Right cardiac atrium (tissue), 5 donors: Measurements from ENCODE around the gene LUC7L2. TPM values are rescaled to one million over a fixed set of nuclear protein-coding genes. Genes with fewer than 3 reads are reported as not detected.
"Not testable (repeated sequence)": the region's sequence is repeated elsewhere in the genome, so short reads cannot be mapped to it uniquely, and the experiment has no call there.

ENCODE experiments used
- ATAC-seq, 2 donors: fragments of 200-7000 bp; cut with Tn5 transposase; one replicate each; pipeline versions ENCODE4 v1.8.0 to v1.9.1; 2020; ENCODE audit warnings: moderate library complexity in 2 of 2, mild to moderate bottlenecking in 1 of 2
- DNase-seq, 3 donors: peaks; one replicate each; pipeline ENCODE4 v3.0.0-alpha.2; 2020
- H3K27ac ChIP-seq: one replicate; pipeline ENCODE4 v1.5.1; 2013; ENCODE audit warnings: mild to moderate bottlenecking, low read length, control low read depth, moderate library complexity
- H3K27me3 ChIP-seq: one replicate; pipeline ENCODE4 v1.6.1; 2013; ENCODE audit not compliant: control insufficient read depth, insufficient read depth
- H3K4me1 ChIP-seq: one replicate; pipeline ENCODE4 v1.6.1; 2013; ENCODE audit warnings: low read length; ENCODE audit not compliant: control insufficient read depth, insufficient read depth
- H3K4me3 ChIP-seq: one replicate; pipeline ENCODE4 v1.5.1; 2013; ENCODE audit warnings: low read length, control low read depth
- H3K9me3 ChIP-seq: one replicate; pipeline ENCODE4 v1.6.1; 2013; ENCODE audit warnings: low read length; ENCODE audit not compliant: control insufficient read depth
- WGBS: extraction: QIAGEN DNeasy Blood & Tissue Kit; methylation state at CpG from one replicate; pipeline ENCODE4 v1.1.7; 2013; 5-methylcytosine and 5-hydroxymethylcytosine counted together
- intact Hi-C, 4 donors: fragments of 100-400 bp; cut with DNase I; formaldehyde crosslinking; loops; one replicate each; pipeline versions ENCODE4 v1.11.0 to v1.14.0; 2022 to 2023
- polyA plus RNA-seq: library from polyadenylated mRNA; stranded (reverse); fragments of 200-250 nt; gene quantifications from one replicate; pipeline ENCODE4 v1.2.3, GENCODE V29; 2013
- total RNA-seq, 4 donors: library from RNA; stranded (reverse); fragmentation: NEBNext Ultra II Directional; extraction: Animal tissue kit (Norgen Biotek cat#: 25700); gene quantifications; one replicate each; pipeline ENCODE4 v1.2.1, GENCODE V29; 2021
- donor health status: healthy with polysubstance abuse.
- donor health status: DM: no; HTN: yes; CAD: no.
- donor health status: DM: no; HTN: no; CAD: no.
- donor health status: DM: no; HTN: yes; CAD: no; lungs with severe emphysema.
- donor health status: DM: yes; HTN: yes; CAD: no.

LUC7L2 gene
- total and polyA plus RNA-seq, 5 donors, result 34.1 to 58.3 (median 52.9) TPM

GRCh38 chr7:139426258-139427028 is 66.7 kb downstream of the LUC7L2 start:
- ATAC-seq, result peak; percentile 33 to 41
- intact Hi-C loops, result no loop called here

GRCh38 chr7:139427029-139427420 is 67.3 kb downstream of the LUC7L2 start:
- Histone ChIP-seq H3K4me3 (no peak overlapping the region), H3K27me3 (no peaks in the 10 kb centered on the region), H3K9me3 (no peaks in the 10 kb centered on the region), H3K4me1 (peaks cover 2% of the 10 kb centered on the region), H3K27ac (peak overlapping the region; percentile 26)
- intact Hi-C loops, result no loop called here
- peak in 1 of 2 donors; percentile 34 for ATAC-seq
- no peak for DNase-seq
- WGBS, result 91% methylated on average over 1 of the region's 1 CpG

More at GRCh38 chr7:139426258-139427028, 66.7 kb downstream of the LUC7L2 start:
- Histone ChIP-seq H3K27ac (peak overlapping the region; percentile 26), H3K4me3 (no peak overlapping the region), H3K9me3 (no peaks in the 10 kb centered on the region), H3K4me1 (peaks cover 2% of the 10 kb centered on the region), H3K27me3 (no peaks in the 10 kb centered on the region)
- 86% methylated on average over 12 of the region's 12 CpGs for WGBS
- DNase-seq, result no peak

- no peak for DNase-seq
- Histone ChIP-seq H3K27me3 (no peaks in the 10 kb centered on the region), H3K4me1 (peaks cover 2% of the 10 kb centered on the region), H3K4me3 (no peak overlapping the region), H3K9me3 (no peaks in the 10 kb centered on the region), H3K27ac (no peak overlapping the region)
- intact Hi-C loops, result no loop called here
- WGBS, result 92% methylated on average over 7 of the region's 7 CpGs
- ATAC-seq, result no peak
These were observed 68.1 kb downstream of the LUC7L2 start for GRCh38 chr7:139427788-139428187.

- WGBS, result 86% methylated on average over 14 of the region's 14 CpGs
- H3K27me3 ChIP-seq, H3K9me3 ChIP-seq, H3K4me1 ChIP-seq, intact Hi-C loops, H3K27ac ChIP-seq, H3K4me3 ChIP-seq, DNase-seq, ATAC-seq: not testable (repeated sequence)
These were observed 70.0 kb downstream of the LUC7L2 start for GRCh38 chr7:139429735-139430134.

GRCh38 chr7:139430443-139430842 is 70.7 kb downstream of the LUC7L2 start:
- DNase-seq, result no peak
- Histone ChIP-seq H3K9me3 (no peaks in the 10 kb centered on the region), H3K4me1 (peaks cover 5% of the 10 kb centered on the region), H3K27ac (no peak overlapping the region), H3K4me3 (no peak overlapping the region), H3K27me3 (no peaks in the 10 kb centered on the region)
- intact Hi-C loops, result no loop called here
- WGBS, result 93% methylated on average over 4 of the region's 4 CpGs
- ATAC-seq, result no peak

- intact Hi-C loops, result no loop called here
- 70% methylated on average over 2 of the region's 2 CpGs for WGBS
- peaks cover 5% of the 10 kb centered on the region for H3K4me1 ChIP-seq
- no peaks in the 10 kb centered on the region for H3K27me3 ChIP-seq
- no peaks in the 10 kb centered on the region for H3K9me3 ChIP-seq
- no peak for DNase-seq
- no peak for ATAC-seq
- H3K4me3 ChIP-seq, result no peak overlapping the region
- H3K27ac ChIP-seq, result no peak overlapping the region
These were observed 71.3 kb downstream of the LUC7L2 start for GRCh38 chr7:139431010-139431409.

- peak overlapping the region; percentile 17 for H3K27ac ChIP-seq
- no peak for ATAC-seq
- WGBS, result 87% methylated on average over 3 of the region's 3 CpGs
- no peaks in the 10 kb centered on the region for H3K27me3 ChIP-seq
- no peak overlapping the region for H3K4me3 ChIP-seq
- no peaks in the 10 kb centered on the region for H3K9me3 ChIP-seq
- intact Hi-C loops, result no loop called here
- DNase-seq, result no peak
- peaks cover 5% of the 10 kb centered on the region for H3K4me1 ChIP-seq
These were observed 71.8 kb downstream of the LUC7L2 start for GRCh38 chr7:139431459-139431858.

GRCh38 chr7:139436806-139437205 is 77.1 kb downstream of the LUC7L2 start:
- H3K27me3 ChIP-seq, result no peaks in the 10 kb centered on the region
- DNase-seq, result no peak
- H3K9me3 ChIP-seq, result no peaks in the 10 kb centered on the region
- intact Hi-C loops, result no loop called here
- H3K4me3 ChIP-seq, result no peak overlapping the region
- ATAC-seq, result no peak
- H3K27ac ChIP-seq, result no peak overlapping the region
- H3K4me1 ChIP-seq, result peaks cover 3% of the 10 kb centered on the region
- WGBS, result 92% methylated on average over 9 of the region's 9 CpGs

GRCh38 chr7:139439375-139439774 is 79.7 kb downstream of the LUC7L2 start:
- H3K4me1 ChIP-seq, result no peaks in the 10 kb centered on the region
- H3K4me3 ChIP-seq, result no peak overlapping the region
- H3K27me3 ChIP-seq, result no peaks in the 10 kb centered on the region
- 83% methylated on average over 7 of the region's 7 CpGs for WGBS
- DNase-seq, result no peak
- intact Hi-C loops, result no loop called here
- no peaks in the 10 kb centered on the region for H3K9me3 ChIP-seq
- ATAC-seq, result no peak
- H3K27ac ChIP-seq, result no peak overlapping the region

- intact Hi-C loops, result no loop called here
These were observed 82.3 kb downstream of the LUC7L2 start for GRCh38 chr7:139441961-139442360.

GRCh38 chr7:139446051-139446890 is 86.6 kb downstream of the LUC7L2 start:
- DNase-seq, result no peak
- H3K4me1 ChIP-seq, result no peaks in the 10 kb centered on the region
- H3K27ac ChIP-seq, result no peak overlapping the region
- H3K9me3 ChIP-seq, result no peaks in the 10 kb centered on the region
- ATAC-seq, result no peak
- 95% methylated on average over 20 of the region's 20 CpGs for WGBS
- no peaks in the 10 kb centered on the region for H3K27me3 ChIP-seq
- intact Hi-C loops, result no loop called here
- no peak overlapping the region for H3K4me3 ChIP-seq

More at GRCh38 chr7:139441961-139442360, 82.3 kb downstream of the LUC7L2 start:
- H3K4me1 ChIP-seq, result no peaks in the 10 kb centered on the region
- H3K27me3 ChIP-seq, result no peaks in the 10 kb centered on the region
- WGBS, result 76% methylated on average over 4 of the region's 4 CpGs
- ATAC-seq (no peak), DNase-seq (no peak)
- no peak overlapping the region for H3K4me3 ChIP-seq
- H3K27ac ChIP-seq, result no peak overlapping the region
- no peaks in the 10 kb centered on the region for H3K9me3 ChIP-seq
